GM23338 (cell line): ENCODE results near the gene ARHGAP9. TPM values are rescaled to one million over a fixed set of nuclear protein-coding genes. Genes with fewer than 3 reads are reported as not detected.

Experiments
- ATAC-seq: fragments of 200-7000 bp; cut with Tn5 transposase; 3 replicates; pipeline ENCODE4 v1.9.1; 2020
- DNase-seq: peaks from one replicate; pipeline ENCODE4 v3.0.0-alpha.2; 2015; ENCODE audit warnings: low spot score
- H2AFZ ChIP-seq: fragments of 200-600 bp; sonication (generic); 2 replicates; pipeline ENCODE4 v1.8.0; 2016; ENCODE audit warnings: antibody characterized with exemption, mild to moderate bottlenecking, moderate library complexity
- H3F3A ChIP-seq: fragments of 200-600 bp; sonication (generic); replicated peaks from 2 replicates; pipeline ENCODE4 v1.8.0; 2017; ENCODE audit warnings: antibody characterized with exemption, mixed run types, low read depth
- H3K27ac ChIP-seq: fragments of 200-600 bp; sonication (generic); 2 replicates; pipeline ENCODE4 v1.6.1; 2016; ENCODE audit warnings: low read depth
- H3K27me3 ChIP-seq: fragments of 200-600 bp; sonication (generic); 2 replicates; pipeline ENCODE4 v1.8.0; 2016; ENCODE audit warnings: mild to moderate bottlenecking, mixed run types, moderate library complexity; ENCODE audit not compliant: insufficient read depth
- H3K36me3 ChIP-seq: fragments of 200-600 bp; sonication (generic); 2 replicates; pipeline ENCODE4 v1.8.0; 2016; ENCODE audit warnings: mild to moderate bottlenecking; ENCODE audit not compliant: insufficient read depth
- H3K4me1 ChIP-seq: fragments of 200-600 bp; sonication (generic); 2 replicates; pipeline ENCODE4 v1.8.0; 2016; ENCODE audit warnings: mild to moderate bottlenecking, moderate library complexity; ENCODE audit not compliant: insufficient read depth
- H3K4me2 ChIP-seq: fragments of 200-600 bp; sonication (generic); 2 replicates; pipeline ENCODE4 v1.7.1; 2017; ENCODE audit warnings: mixed run types
- H3K4me3 ChIP-seq: fragments of 200-600 bp; sonication (generic); 2 replicates; pipeline ENCODE4 v1.6.1; 2016; ENCODE audit warnings: mixed run types
- H3K79me2 ChIP-seq: fragments of 200-600 bp; sonication (generic); replicated peaks from 2 replicates; pipeline ENCODE4 v1.8.0; 2017; ENCODE audit warnings: mild to moderate bottlenecking; ENCODE audit not compliant: insufficient read depth
- H3K9me2 ChIP-seq: fragments of 200-600 bp; sonication (generic); 2 replicates; pipeline ENCODE4 v1.8.0; 2017; ENCODE audit not compliant: insufficient read depth
- H4K20me1 ChIP-seq: fragments of 200-600 bp; sonication (generic); replicated peaks from 2 replicates; pipeline ENCODE4 v1.8.0; 2017; ENCODE audit warnings: mild to moderate bottlenecking; ENCODE audit not compliant: insufficient read depth
- H3K27ac Mint-ChIP-seq: 2 replicates; pipeline ENCODE4 v1.8.0; 2020; ENCODE audit warnings: inconsistent platforms, mild to moderate bottlenecking, moderate library complexity, mixed read lengths
- H3K27me3 Mint-ChIP-seq: 3 replicates; pipeline ENCODE4 v1.8.0; 2022; ENCODE audit warnings: low read depth, mild to moderate bottlenecking, moderate library complexity, mixed read lengths, inconsistent platforms; ENCODE audit not compliant: insufficient read depth, poor library complexity
- H3K36me3 Mint-ChIP-seq: 3 replicates; pipeline ENCODE4 v1.8.0; 2021; ENCODE audit warnings: low read depth, mild to moderate bottlenecking, inconsistent platforms, moderate library complexity, mixed read lengths
- H3K4me1 Mint-ChIP-seq: 3 replicates; pipeline ENCODE4 v1.8.0; 2020; ENCODE audit warnings: mild to moderate bottlenecking, inconsistent platforms, mixed read lengths
- H3K4me3 Mint-ChIP-seq: 3 replicates; pipeline ENCODE4 v1.8.0; 2021; ENCODE audit warnings: moderate library complexity, mild to moderate bottlenecking, inconsistent platforms, mixed read lengths
- H3K9me3 Mint-ChIP-seq: 3 replicates; pipeline ENCODE4 v1.8.0; 2020; ENCODE audit warnings: moderate library complexity, mild to moderate bottlenecking, inconsistent platforms, mixed read lengths
- CREB1 ChIP-seq: fragments of 250-450 bp; sonication (Bioruptor Pico); IDR thresholded peaks from 2 replicates; pipeline ENCODE4 v1.5.0; 2020; ENCODE audit warnings: low read depth, mild to moderate bottlenecking, moderate library complexity
- CTCF ChIP-seq, 2 experiments: fragments of 200-600 bp in 1 of 2; sonication (generic) in 1 of 2; conservative IDR thresholded peaks; 2 replicates each; pipeline versions ENCODE4 v1.5.1 to v1.6.1; 2016 to 2017; ENCODE audit warnings: antibody characterized with exemption in 2 of 2, low read depth in 2 of 2, mild to moderate bottlenecking in 2 of 2, moderate library complexity in 1 of 2
- ETS1 ChIP-seq: IDR thresholded peaks from 2 replicates; pipeline ENCODE4 v1.6.1; 2016; ENCODE audit warnings: antibody characterized with exemption
- REST ChIP-seq: IDR thresholded peaks from one replicate; pipeline ENCODE4 v1.6.1; 2018; ENCODE audit warnings: antibody characterized with exemption; ENCODE audit not compliant: unreplicated experiment
- ZNF462 ChIP-seq: fragments of 250-450 bp; sonication (Bioruptor Pico); IDR thresholded peaks from 2 replicates; pipeline ENCODE4 v1.5.0; 2020; ENCODE audit warnings: mild to moderate bottlenecking, moderate library complexity
- polyA plus RNA-seq: library from polyadenylated mRNA; unstranded; fragments of >200 nt; fragmentation: Nextera tagmentation; extraction: Ambion mirVana; gene quantifications from 2 replicates; pipeline ENCODE4 v1.2.1, GENCODE V29; 2016
- total RNA-seq: library from RNA; depleted of rRNA; stranded (reverse); fragments of >200 nt; shearing (Covaris generic); gene quantifications from 2 replicates; pipeline ENCODE4 v1.2.3, GENCODE V29; 2014

The ARHGAP9 gene
- total and polyA plus RNA-seq, 2 experiments from 2014 or later = 4.5 to 7.1 TPM

- TF ChIP-seq REST = no peak
- TF ChIP-seq CTCF (conservative IDR thresholded peaks at IDR 0.05; ENCODE audit: low read depth in 2 of 2) = no peak
These were observed 9.2 kb downstream of the ARHGAP9 start (continued) for GRCh38 chr12:57470286-57470969.

GRCh38 chr12:57469296-57470164 is 10.1 kb downstream of the ARHGAP9 start:
- peaks cover 29% of the 10 kb centered on the region for H3K27me3 Mint-ChIP-seq
- TF ChIP-seq ZNF462 (CRISPR knock-in tag) (no peak), CREB1 (CRISPR knock-in tag) (no peak), ETS1 (no peak)

More at GRCh38 chr12:57469296-57470164, 10.1 kb downstream of the ARHGAP9 start:
- Histone ChIP-seq H3K4me1 (peaks cover 2% of the 10 kb centered on the region; the same call in 1 of the 2 replicates), H4K20me1 (no peaks in the 10 kb centered on the region), H3K79me2 (no peaks in the 10 kb centered on the region), H3K27ac (no peak overlapping the region), H2AFZ (no peak overlapping the region), H3F3A (no peaks in the 10 kb centered on the region), H3K36me3 (no peaks in the 10 kb centered on the region), H3K4me2 (no peak overlapping the region), H3K9me2 (no peaks in the 10 kb centered on the region), H3K4me3 (no peak overlapping the region), H3K27me3 (peaks cover 28% of the 10 kb centered on the region)
- ATAC-seq (no peak), DNase-seq (no peak)
- H3K4me1 Mint-ChIP-seq = peaks cover 5% of the 10 kb centered on the region; the same call in 2 of the 3 replicates
- peaks cover 18% of the 10 kb centered on the region; the same call in 2 of the 3 replicates for H3K36me3 Mint-ChIP-seq
- no peak overlapping the region for H3K27ac Mint-ChIP-seq
- no peaks in the 10 kb centered on the region; the same call in 2 of the 3 replicates for H3K9me3 Mint-ChIP-seq
- H3K4me3 Mint-ChIP-seq = no peak overlapping the region
